ENCODE results near the gene DOCK1. TPM values are rescaled to one million over a fixed set of nuclear protein-coding genes. Genes with fewer than 3 reads are reported as not detected.

Gene DOCK1
- total and polyA plus RNA-seq, 7 experiments from 2014 or later, result 0.11 to 1.2 (median 0.34) TPM; not detected in 2

DNA sequence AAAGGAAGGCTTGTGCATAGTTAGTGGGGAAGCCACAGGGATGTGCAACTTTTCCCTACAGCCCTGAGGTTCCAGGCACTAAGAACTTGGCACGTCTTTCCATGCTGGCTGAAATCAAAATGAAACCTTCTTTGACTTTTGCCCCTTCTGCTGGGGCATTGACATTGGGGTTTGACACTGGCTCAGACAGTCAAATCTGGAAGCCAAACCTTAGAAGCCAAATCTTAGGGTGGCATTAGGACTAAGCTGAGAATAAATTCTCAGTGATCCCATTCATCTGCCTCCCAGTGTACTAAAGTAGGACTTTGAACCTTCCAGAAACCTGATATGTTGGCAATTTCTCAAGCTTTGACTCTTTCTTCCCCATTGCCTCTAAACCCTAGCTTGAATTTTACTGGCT lies 322.4 kb downstream of the DOCK1 start:
- H3K27me3 ChIP-seq (ENCODE audit: control insufficient read depth in 2 of 2, insufficient read depth in 2 of 2, low read length in 2 of 2), result no peaks in the 10 kb centered on the region
- POLR2A ChIA-PET, result no interaction called here
- H3K4me3 ChIP-seq (ENCODE audit: low read length), result no peak overlapping the region
- CTCF ChIA-PET, result no interaction called here
- Mint-ChIP-seq H3K4me3 (no peak overlapping the region), H3K36me3 (no peaks in the 10 kb centered on the region), H3K9me3 (no peaks in the 10 kb centered on the region), H3K4me1 (no peaks in the 10 kb centered on the region), H3K27me3 (peaks cover 2 to 15% (median 7%) of the 10 kb centered on the region in 5 donors), H3K27ac (no peak overlapping the region)
- no peak for ATAC-seq
- H3K9me3 ChIP-seq (ENCODE audit: control insufficient read depth in 2 of 3, low read length in 3 of 3), result no peaks in the 10 kb centered on the region
- H3K27ac ChIP-seq (ENCODE audit: low read depth, low read length), result no peak overlapping the region
- H3K36me3 ChIP-seq (ENCODE audit: control insufficient read depth in 2 of 3, insufficient read depth in 3 of 3, low read length in 3 of 3), result no peaks in the 10 kb centered on the region
- no peaks in the 10 kb centered on the region for H3K4me1 ChIP-seq (ENCODE audit: control insufficient read depth in 2 of 2, insufficient read depth in 2 of 2, low read length in 2 of 2)
- intact Hi-C loops (cut with micrococcal nuclease), result no loop called here
- DNase-seq, result no peak

DNA sequence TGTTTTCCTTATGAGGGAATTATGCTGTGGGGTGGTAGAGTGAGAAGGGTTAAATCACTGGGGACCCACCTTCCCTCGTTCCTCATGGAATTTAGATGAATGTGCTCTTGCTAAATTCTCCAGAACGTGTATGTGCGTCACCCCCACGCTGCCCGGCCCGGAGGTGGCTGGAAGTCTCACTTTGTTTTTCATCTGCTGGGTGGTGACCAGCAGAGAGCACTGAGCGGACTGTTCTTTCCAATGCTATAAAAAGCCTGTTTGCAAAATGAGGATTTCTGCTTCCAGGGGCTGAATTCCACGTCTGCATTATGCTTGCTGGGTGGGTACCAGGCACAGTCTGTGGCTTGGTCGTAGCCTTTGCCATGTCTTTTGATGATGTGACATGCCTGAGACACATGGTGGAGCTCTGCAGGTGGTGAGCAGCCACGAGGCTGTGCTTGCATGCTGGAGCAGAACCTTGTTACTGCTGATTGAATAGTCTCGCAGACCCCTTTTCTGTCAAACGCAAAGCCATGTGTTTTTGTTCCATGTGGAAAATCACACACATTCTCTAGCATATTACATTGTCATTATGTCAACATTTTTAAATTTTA lies 323.1 kb downstream of the DOCK1 start:
- POLR2A ChIA-PET, result no interaction called here
- DNase-seq, result no peak

DNA sequence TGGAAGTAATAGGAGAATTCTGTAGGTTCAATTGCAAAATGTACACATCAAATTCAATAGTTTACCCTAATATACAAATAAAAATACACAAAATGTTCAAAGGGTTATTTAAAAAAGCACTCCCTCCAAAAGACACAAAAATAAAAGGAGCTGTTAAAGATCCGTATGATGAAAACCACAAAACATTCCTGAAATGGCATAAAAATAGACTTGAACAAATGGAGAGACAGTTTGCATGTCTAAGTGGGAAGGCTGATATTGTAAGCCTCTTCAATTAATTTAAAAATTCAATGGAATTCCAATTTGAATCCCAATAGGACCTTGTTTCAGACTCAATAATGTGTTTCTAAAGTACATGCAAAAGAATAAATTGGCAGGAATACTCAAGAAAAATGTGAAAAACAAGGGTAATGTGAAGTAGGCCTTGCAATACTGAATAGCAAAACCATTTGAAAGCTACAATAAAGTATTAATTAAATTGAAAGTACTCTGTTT lies 329.1 kb downstream of the DOCK1 start:
- DNase-seq (no peak), ATAC-seq (no peak)
- Mint-ChIP-seq H3K27me3 (peaks cover 0 to 12% (median 7%) of the 10 kb centered on the region in 5 donors), H3K27ac (no peak overlapping the region), H3K4me3 (no peak overlapping the region), H3K9me3 (peaks cover 0 to 2% (median 0%) of the 10 kb centered on the region in 11 donors), H3K36me3 (no peaks in the 10 kb centered on the region), H3K4me1 (no peaks in the 10 kb centered on the region)
- H3K9me3 ChIP-seq (ENCODE audit: control insufficient read depth in 2 of 3, low read length in 3 of 3), result no peaks in the 10 kb centered on the region
- no peaks in the 10 kb centered on the region for H3K4me1 ChIP-seq (ENCODE audit: control insufficient read depth in 2 of 2, insufficient read depth in 2 of 2, low read length in 2 of 2)
- ChIA-PET CTCF (no interaction called here), POLR2A (interaction anchor here (0.6 kb wide), 1 partner anchor 11 kb away, joined by 3 read pairs; no protein-coding TSS in a partner anchor)
- no peaks in the 10 kb centered on the region for H3K27me3 ChIP-seq (ENCODE audit: control insufficient read depth in 2 of 2, insufficient read depth in 2 of 2, low read length in 2 of 2)
- H3K27ac ChIP-seq (ENCODE audit: low read depth, low read length), result no peak overlapping the region
- no peaks in the 10 kb centered on the region for H3K36me3 ChIP-seq (ENCODE audit: control insufficient read depth in 2 of 3, insufficient read depth in 3 of 3, low read length in 3 of 3)
- H3K4me3 ChIP-seq (ENCODE audit: low read length), result no peak overlapping the region
- intact Hi-C loops (cut with micrococcal nuclease), result no loop called here

More for the DNA sequence above, 323.1 kb downstream of the DOCK1 start:
- Mint-ChIP-seq H3K4me1 (no peaks in the 10 kb centered on the region), H3K27me3 (peaks cover 2 to 17% (median 5%) of the 10 kb centered on the region in 5 donors), H3K4me3 (no peak overlapping the region), H3K27ac (no peak overlapping the region), H3K36me3 (no peaks in the 10 kb centered on the region), H3K9me3 (no peaks in the 10 kb centered on the region)
- no peaks in the 10 kb centered on the region for H3K4me1 ChIP-seq (ENCODE audit: control insufficient read depth in 2 of 2, insufficient read depth in 2 of 2, low read length in 2 of 2)
- no peak for ATAC-seq
- no peak overlapping the region for H3K27ac ChIP-seq (ENCODE audit: low read depth, low read length)
- H3K36me3 ChIP-seq (ENCODE audit: control insufficient read depth in 2 of 3, insufficient read depth in 3 of 3, low read length in 3 of 3), result no peaks in the 10 kb centered on the region
- CTCF ChIA-PET, result no interaction called here
- no peaks in the 10 kb centered on the region for H3K27me3 ChIP-seq (ENCODE audit: control insufficient read depth in 2 of 2, insufficient read depth in 2 of 2, low read length in 2 of 2)
- H3K4me3 ChIP-seq (ENCODE audit: low read length), result no peak overlapping the region
- H3K9me3 ChIP-seq (ENCODE audit: control insufficient read depth in 2 of 3, low read length in 3 of 3), result no peaks in the 10 kb centered on the region
- intact Hi-C loops (cut with micrococcal nuclease), result no loop called here

DNA sequence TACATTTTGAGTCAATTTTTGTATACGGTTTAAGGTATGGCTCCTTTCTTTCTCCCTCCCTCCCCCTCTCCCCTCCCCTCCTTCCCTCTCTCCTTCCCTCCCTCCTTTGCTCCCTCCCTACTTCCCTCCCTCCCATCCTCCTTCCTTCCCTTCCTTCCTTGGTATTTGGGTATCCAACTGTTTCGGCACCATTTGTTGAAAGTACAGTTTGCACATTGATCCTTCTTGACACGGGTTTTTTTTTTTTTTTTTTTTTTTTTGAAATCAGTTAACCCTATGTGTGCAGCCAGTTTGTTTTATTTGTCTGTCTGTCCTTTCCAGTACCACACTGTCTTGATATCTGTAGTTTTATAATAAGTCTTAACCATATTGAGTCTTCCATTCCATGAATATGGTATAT lies 331.0 kb downstream of the DOCK1 start:
- POLR2A ChIA-PET, result no interaction called here
- H3K36me3 Mint-ChIP-seq, result no peaks in the 10 kb centered on the region
- Histone ChIP-seq H3K27ac (ENCODE audit: low read depth, low read length) (no peak overlapping the region), H3K27me3 (ENCODE audit: control insufficient read depth in 2 of 2, insufficient read depth in 2 of 2, low read length in 2 of 2) (no peaks in the 10 kb centered on the region), H3K4me1 (ENCODE audit: control insufficient read depth in 2 of 2, insufficient read depth in 2 of 2, low read length in 2 of 2) (no peaks in the 10 kb centered on the region), H3K9me3 (ENCODE audit: control insufficient read depth in 2 of 3, low read length in 3 of 3) (no peaks in the 10 kb centered on the region), H3K36me3 (ENCODE audit: control insufficient read depth in 2 of 3, insufficient read depth in 3 of 3, low read length in 3 of 3) (no peaks in the 10 kb centered on the region), H3K4me3 (ENCODE audit: low read length) (no peak overlapping the region)
- H3K9me3 Mint-ChIP-seq, result peaks cover 0 to 2% (median 0%) of the 10 kb centered on the region in 11 donors
- H3K27me3 Mint-ChIP-seq, result peaks cover 0 to 12% (median 7%) of the 10 kb centered on the region in 5 donors
- CTCF ChIA-PET, result no interaction called here
- H3K27ac Mint-ChIP-seq, result no peak overlapping the region
- ATAC-seq (no peak), DNase-seq (no peak)
- intact Hi-C loops (cut with micrococcal nuclease), result no loop called here
- no peak overlapping the region for H3K4me3 Mint-ChIP-seq
- H3K4me1 Mint-ChIP-seq, result no peaks in the 10 kb centered on the region

DNA sequence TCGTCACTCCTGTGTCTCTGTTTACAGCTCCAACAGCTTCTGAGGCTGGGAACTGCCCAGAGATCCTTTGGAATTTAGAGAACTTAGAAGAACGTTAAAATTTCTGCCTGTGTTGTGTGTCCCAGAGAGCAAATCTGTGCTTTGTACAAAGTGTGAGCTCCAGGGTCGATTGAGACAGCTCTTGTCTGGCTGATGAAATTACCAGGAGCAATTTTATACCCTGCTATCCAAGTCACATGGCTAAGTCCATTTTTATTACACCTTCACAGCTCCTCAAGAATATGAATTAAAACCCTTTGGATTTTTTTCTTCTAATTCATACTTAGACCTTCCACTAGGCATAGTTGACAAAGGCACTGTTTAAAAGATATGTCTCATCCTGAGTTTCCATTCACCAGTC lies 337.7 kb downstream of the DOCK1 start:
- Histone ChIP-seq H3K36me3 (ENCODE audit: control insufficient read depth in 2 of 3, insufficient read depth in 3 of 3, low read length in 3 of 3) (no peaks in the 10 kb centered on the region), H3K27ac (ENCODE audit: low read depth, low read length) (no peak overlapping the region), H3K4me3 (ENCODE audit: low read length) (no peak overlapping the region), H3K9me3 (ENCODE audit: control insufficient read depth in 2 of 3, low read length in 3 of 3) (no peaks in the 10 kb centered on the region), H3K4me1 (ENCODE audit: control insufficient read depth in 2 of 2, insufficient read depth in 2 of 2, low read length in 2 of 2) (no peaks in the 10 kb centered on the region), H3K27me3 (ENCODE audit: control insufficient read depth in 2 of 2, insufficient read depth in 2 of 2, low read length in 2 of 2) (no peaks in the 10 kb centered on the region)
- Mint-ChIP-seq H3K27ac (peak overlapping the region in 1 of 9 donors; percentile 39), H3K36me3 (no peaks in the 10 kb centered on the region), H3K4me3 (no peak overlapping the region), H3K27me3 (peaks cover 4 to 16% (median 6%) of the 10 kb centered on the region in 5 donors), H3K4me1 (peaks cover 0 to 4% (median 0%) of the 10 kb centered on the region in 7 donors), H3K9me3 (peaks cover 0 to 2% (median 0%) of the 10 kb centered on the region in 11 donors)
- POLR2A ChIA-PET, result no interaction called here
- no peak for ATAC-seq
- DNase-seq, result no peak
- CTCF ChIA-PET, result interaction anchor here (1.0 kb wide), 1 partner anchor 111 kb away, joined by 3 read pairs; no protein-coding TSS in a partner anchor
- intact Hi-C loops (cut with micrococcal nuclease), result loop anchor here (5.0 to 10.0 kb wide), 2 partner anchors 112 to 609 kb away; no protein-coding TSS in a partner anchor

DNA sequence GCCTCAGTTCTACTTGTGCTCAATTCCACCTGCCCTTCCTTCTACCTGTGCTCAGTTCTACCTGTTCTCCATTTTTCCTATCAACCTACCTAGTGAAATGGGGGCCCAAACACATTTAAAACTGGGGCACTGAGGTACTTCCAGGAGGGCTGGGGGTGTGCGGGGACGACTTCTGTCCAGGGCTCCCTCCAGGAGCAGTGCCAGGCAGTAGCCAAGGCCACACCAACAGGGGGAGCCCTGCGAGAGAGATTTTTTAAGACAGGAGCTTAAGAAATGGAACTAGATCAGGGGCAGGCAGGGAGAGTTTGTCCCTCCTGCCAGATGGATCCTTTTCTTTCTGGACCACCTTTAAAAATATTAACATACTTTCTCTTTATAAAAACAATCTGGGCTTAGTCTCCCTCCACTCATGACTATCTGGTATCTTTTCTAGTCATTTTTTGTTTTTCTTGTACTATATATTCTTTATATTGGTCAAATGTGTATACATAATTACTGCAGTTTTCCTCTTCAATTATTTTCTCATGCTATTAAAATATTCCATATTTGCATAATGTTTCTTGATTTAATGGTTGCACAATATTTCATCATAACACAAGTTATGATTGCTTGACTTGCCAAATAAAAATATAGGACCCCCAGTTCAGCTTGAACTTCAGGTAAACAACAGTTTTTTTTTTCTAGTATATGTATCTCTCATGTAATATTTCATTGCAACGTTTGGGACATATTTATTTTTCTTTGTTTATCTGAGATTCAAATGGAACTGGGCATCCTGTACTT lies 338.5 kb downstream of the DOCK1 start:
- intact Hi-C loops (cut with micrococcal nuclease), result loop anchor here (5.0 to 10.0 kb wide), 2 partner anchors 111 to 609 kb away; no protein-coding TSS in a partner anchor
- Mint-ChIP-seq H3K36me3 (no peaks in the 10 kb centered on the region), H3K27ac (peak overlapping the region in 1 of 9 donors; percentile 39), H3K4me3 (no peak overlapping the region), H3K27me3 (peaks cover 4 to 16% (median 6%) of the 10 kb centered on the region in 5 donors), H3K9me3 (no peaks in the 10 kb centered on the region), H3K4me1 (peaks cover 0 to 4% (median 0%) of the 10 kb centered on the region in 7 donors)
- no peak overlapping the region for H3K27ac ChIP-seq (ENCODE audit: low read depth, low read length)
- ChIA-PET CTCF (interaction anchor here (0.6 to 1.0 kb wide), 3 partner anchors 95 to 610 kb away, joined by 3 to 4 read pairs (median 3); no protein-coding TSS in a partner anchor), POLR2A (no interaction called here)
- H3K4me1 ChIP-seq (ENCODE audit: control insufficient read depth in 2 of 2, insufficient read depth in 2 of 2, low read length in 2 of 2), result no peaks in the 10 kb centered on the region
- no peak overlapping the region for H3K4me3 ChIP-seq (ENCODE audit: low read length)
- DNase-seq (peak in 6 of 9 donors; percentile 11 to 31 (median 24)), ATAC-seq (peak; percentile 59)
- H3K27me3 ChIP-seq (ENCODE audit: control insufficient read depth in 2 of 2, insufficient read depth in 2 of 2, low read length in 2 of 2), result no peaks in the 10 kb centered on the region
- H3K36me3 ChIP-seq (ENCODE audit: control insufficient read depth in 2 of 3, insufficient read depth in 3 of 3, low read length in 3 of 3), result no peaks in the 10 kb centered on the region
- H3K9me3 ChIP-seq (ENCODE audit: control insufficient read depth in 2 of 3, low read length in 3 of 3), result no peaks in the 10 kb centered on the region
